ENCODE results near the gene ANTKMT.

- TF ChIP-seq CTCF (IDR thresholded peaks at IDR 0.05) (no peak), POLR2A (IDR thresholded peaks at IDR 0.05) (no peak)
Observed at GRCh38 chr16:725463-726187, 4.7 kb downstream of the ANTKMT start.
